Liver (tissue), 9 donors: ENCODE measurements around the gene ADGRV1. TPM values are rescaled to one million over a fixed set of nuclear protein-coding genes. Genes with fewer than 3 reads are reported as not detected.

Experiments used
- DNase-seq: peaks from one replicate; pipeline ENCODE4 v3.0.0-alpha.2; 2017; ENCODE audit warnings: low spot score
- H3K27ac ChIP-seq, 2 donors: one replicate each; pipeline ENCODE4 v1.7.0; 2013; ENCODE audit warnings: inconsistent platforms in 2 of 2, low read length in 2 of 2, control low read depth in 1 of 2, low read depth in 1 of 2, mild to moderate bottlenecking in 1 of 2
- H3K27me3 ChIP-seq, 4 donors: one replicate each; pipeline versions ENCODE4 v1.6.1 to v1.7.0; 2013; ENCODE audit warnings: low read length in 3 of 4, inconsistent platforms in 1 of 4, mild to moderate bottlenecking in 1 of 4, moderate library complexity in 1 of 4; ENCODE audit not compliant: control insufficient read depth in 4 of 4, insufficient read depth in 4 of 4
- H3K36me3 ChIP-seq, 4 donors: one replicate each; pipeline versions ENCODE4 v1.6.1 to v1.7.0; 2013; ENCODE audit warnings: low read length in 3 of 4, mild to moderate bottlenecking in 3 of 4, low read depth in 1 of 4, moderate library complexity in 1 of 4; ENCODE audit not compliant: control insufficient read depth in 4 of 4, insufficient read depth in 3 of 4
- H3K4me1 ChIP-seq, 4 donors: one replicate each; pipeline versions ENCODE4 v1.6.1 to v1.7.0; 2013; ENCODE audit warnings: low read length in 3 of 4, mild to moderate bottlenecking in 3 of 4, moderate library complexity in 1 of 4; ENCODE audit not compliant: control insufficient read depth in 4 of 4, insufficient read depth in 4 of 4
- H3K4me3 ChIP-seq, 3 donors: one replicate each; pipeline versions ENCODE4 v1.6.1 to v1.7.0; 2013; ENCODE audit warnings: low read length in 3 of 3, control low read depth in 1 of 3, low read depth in 1 of 3, mild to moderate bottlenecking in 1 of 3
- H3K9ac ChIP-seq, 2 donors: one replicate each; pipeline ENCODE4 v1.7.0; 2013; ENCODE audit warnings: low read length in 2 of 2, mild to moderate bottlenecking in 2 of 2, moderate library complexity in 2 of 2, control low read depth in 1 of 2, low read depth in 1 of 2
- H3K9me3 ChIP-seq, 4 donors: one replicate each; pipeline versions ENCODE4 v1.6.1 to v1.7.0; 2013; ENCODE audit warnings: low read length in 3 of 4; ENCODE audit not compliant: control insufficient read depth in 4 of 4
- ATF3 ChIP-seq: IDR thresholded peaks from 2 replicates; pipeline ENCODE4 v1.6.1; 2016; ENCODE audit warnings: antibody characterized with exemption
- CTCF ChIP-seq: fragments of 150-350 bp; IDR thresholded peaks from 2 replicates; pipeline ENCODE4 v1.5.1; 2017; ENCODE audit warnings: improper control_type of control experiment, low read depth, low read length; ENCODE audit not compliant: missing input control
- EGR1 ChIP-seq, 2 donors: IDR thresholded peaks; 2 replicates each; pipeline ENCODE4 v1.6.1; 2016 to 2018; ENCODE audit warnings: antibody characterized with exemption in 2 of 2, low read depth in 2 of 2
- FOXA1 ChIP-seq: IDR thresholded peaks from 2 replicates; pipeline ENCODE4 v1.6.1; 2016; ENCODE audit warnings: antibody characterized with exemption
- FOXA2 ChIP-seq: IDR thresholded peaks from 2 replicates; pipeline ENCODE4 v1.6.1; 2016; ENCODE audit warnings: antibody characterized with exemption
- GABPA ChIP-seq, 2 donors: IDR thresholded peaks in 1 of 2; conservative IDR thresholded peaks in 1 of 2; 2 replicates each; pipeline ENCODE4 v1.6.1; 2016; ENCODE audit warnings: antibody characterized with exemption in 2 of 2, mild to moderate bottlenecking in 1 of 2, moderate library complexity in 1 of 2
- HNF4A ChIP-seq, 2 donors: conservative IDR thresholded peaks; 2 replicates each; pipeline ENCODE4 v1.6.1; 2016; ENCODE audit warnings: antibody characterized with exemption in 2 of 2, mild to moderate bottlenecking in 2 of 2
- HNF4G ChIP-seq: IDR thresholded peaks from 2 replicates; pipeline ENCODE4 v1.6.1; 2016; ENCODE audit warnings: antibody characterized with exemption
- JUND ChIP-seq, 2 donors: IDR thresholded peaks; 2 replicates each; pipeline ENCODE4 v1.6.1; 2016; ENCODE audit warnings: antibody characterized with exemption in 2 of 2
- MAX ChIP-seq: IDR thresholded peaks from 2 replicates; pipeline ENCODE4 v1.6.1; 2016; ENCODE audit warnings: antibody characterized with exemption
- NR2F2 ChIP-seq: IDR thresholded peaks from 2 replicates; pipeline ENCODE4 v1.6.1; 2016; ENCODE audit warnings: antibody characterized with exemption
- RAD21 ChIP-seq, 2 donors: IDR thresholded peaks; 2 replicates each; pipeline ENCODE4 v1.6.1; 2016; ENCODE audit warnings: antibody characterized with exemption in 2 of 2, mild to moderate bottlenecking in 2 of 2
- REST ChIP-seq: IDR thresholded peaks from 2 replicates; pipeline ENCODE4 v1.6.1; 2016; ENCODE audit warnings: antibody characterized with exemption, mild to moderate bottlenecking
- RXRA ChIP-seq, 2 donors: IDR thresholded peaks; 2 replicates each; pipeline ENCODE4 v1.6.1; 2017 to 2018; ENCODE audit warnings: antibody characterized with exemption in 2 of 2, mild to moderate bottlenecking in 1 of 2
- SP1 ChIP-seq: IDR thresholded peaks from 2 replicates; pipeline ENCODE4 v1.6.1; 2018; ENCODE audit warnings: antibody characterized with exemption, mild to moderate bottlenecking
- TAF1 ChIP-seq: conservative IDR thresholded peaks from 2 replicates; pipeline ENCODE4 v1.6.1; 2016; ENCODE audit warnings: antibody characterized with exemption, mild to moderate bottlenecking
- YY1 ChIP-seq: IDR thresholded peaks from 2 replicates; pipeline ENCODE4 v1.6.1; 2016; ENCODE audit warnings: antibody characterized with exemption, mild to moderate bottlenecking
- ZBTB33 ChIP-seq: IDR thresholded peaks from 2 replicates; pipeline ENCODE4 v1.6.1; 2016; ENCODE audit warnings: antibody characterized with exemption
- WGBS: extraction: QIAGEN DNeasy Blood & Tissue Kit; methylation state at CpG from one replicate; pipeline ENCODE4 v1.1.7; 2013; 5-methylcytosine and 5-hydroxymethylcytosine counted together
- polyA plus RNA-seq, 2 donors: library from polyadenylated mRNA; stranded (reverse) in 1 of 2; unstranded in 1 of 2; fragments of 200-250 nt in 1 of 2; fragments of >200 nt in 1 of 2; fragmentation: Nextera tagmentation in 1 of 2; extraction: Ambion mirVana in 1 of 2; gene quantifications; one replicate each; pipeline versions ENCODE4 v1.2.1 to v1.2.3, GENCODE V29; 2013 to 2015
- total RNA-seq, 2 donors: library from RNA; depleted of rRNA; stranded (reverse); fragments of >200 nt; gene quantifications; one replicate each; pipeline ENCODE4 v1.2.3, GENCODE V29; 2014
- donor health status: healthy.
- donor health status: healthy.
- donor health status: healthy.
- donor health status: healthy.
- donor health status: healthy.

ADGRV1 gene
- total and polyA plus RNA-seq, 4 donors, result 5.1 to 15.5 (median 9.6) TPM

- no peaks in the 10 kb centered on the region for H3K27me3 ChIP-seq
- no peak overlapping the region for H3K9ac ChIP-seq
- no peaks in the 10 kb centered on the region for H3K36me3 ChIP-seq
- TF ChIP-seq REST (no peak), TAF1 (no peak), CTCF (no peak), RXRA (IDR thresholded peaks at IDR 0.05) (no peak), HNF4A (conservative IDR thresholded peaks at IDR 0.05) (no peak), FOXA1 (no peak), MAX (no peak), NR2F2 (no peak), RAD21 (IDR thresholded peaks at IDR 0.05) (no peak), HNF4G (no peak), FOXA2 (no peak), YY1 (no peak), JUND (IDR thresholded peaks at IDR 0.05) (no peak), GABPA (IDR thresholded peaks at IDR 0.05 in 1 of 2, conservative IDR thresholded peaks at IDR 0.05 in 1 of 2) (no peak), SP1 (no peak), ZBTB33 (no peak), EGR1 (IDR thresholded peaks at IDR 0.05; ENCODE audit: low read depth in 2 of 2) (no peak), ATF3 (no peak)
- H3K4me3 ChIP-seq, result no peak overlapping the region
- no peaks in the 10 kb centered on the region for H3K9me3 ChIP-seq
- H3K27ac ChIP-seq, result no peak overlapping the region
- 71% methylated on average over 2 of the region's 2 CpGs for WGBS
- no peak for DNase-seq
- H3K4me1 ChIP-seq, result no peaks in the 10 kb centered on the region
Measured at GRCh38 chr5:90581956-90582355, 23.4 kb downstream of the ADGRV1 start.
